AG08396 (cell line): ENCODE data around the gene ZBED4.

Source experiments
- DNase-seq: peaks from one replicate; pipeline ENCODE4 v3.0.0; 2012; ENCODE audit warnings: low spot score, mixed read lengths

The ZBED4 gene

DNA sequence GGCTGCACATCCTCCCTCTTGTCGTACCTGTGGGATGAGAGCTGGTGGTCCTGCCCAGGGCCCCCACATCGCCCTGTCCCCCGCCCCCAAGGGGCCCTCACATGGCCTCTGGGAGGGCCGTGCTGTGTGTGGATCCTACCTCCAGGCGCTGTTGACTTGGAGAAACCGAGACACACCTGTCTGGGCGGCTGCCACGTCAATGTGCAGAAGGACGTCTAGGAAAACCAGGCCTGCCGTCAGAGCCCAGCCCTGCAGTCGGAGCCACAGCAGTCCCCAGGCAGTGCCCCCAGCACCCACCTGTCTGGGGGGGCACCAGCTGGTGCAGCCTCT, 50.4 kb downstream of the ZBED4 start:
- no peak for DNase-seq

DNA sequence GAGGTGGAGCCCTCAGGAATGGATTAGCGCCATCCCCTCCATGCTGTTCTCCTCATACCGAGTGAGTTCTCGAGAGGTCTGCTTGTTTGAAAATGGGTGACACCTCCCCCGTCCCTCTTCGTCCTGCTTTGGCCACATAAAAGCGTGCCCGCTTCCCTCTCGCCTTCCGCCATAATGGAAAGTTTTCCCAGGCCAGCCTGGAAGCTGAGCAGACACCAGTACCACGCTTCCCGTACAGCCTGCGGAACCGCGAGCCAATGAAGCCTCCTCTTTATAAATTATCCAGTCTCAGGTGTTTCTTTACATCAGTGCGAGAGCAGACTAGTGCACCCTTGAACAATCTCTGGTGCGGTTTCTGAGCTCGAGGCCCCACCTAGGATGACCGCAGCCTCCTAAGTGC, 51.8 kb downstream of the ZBED4 start:
- DNase-seq: no peak

DNA sequence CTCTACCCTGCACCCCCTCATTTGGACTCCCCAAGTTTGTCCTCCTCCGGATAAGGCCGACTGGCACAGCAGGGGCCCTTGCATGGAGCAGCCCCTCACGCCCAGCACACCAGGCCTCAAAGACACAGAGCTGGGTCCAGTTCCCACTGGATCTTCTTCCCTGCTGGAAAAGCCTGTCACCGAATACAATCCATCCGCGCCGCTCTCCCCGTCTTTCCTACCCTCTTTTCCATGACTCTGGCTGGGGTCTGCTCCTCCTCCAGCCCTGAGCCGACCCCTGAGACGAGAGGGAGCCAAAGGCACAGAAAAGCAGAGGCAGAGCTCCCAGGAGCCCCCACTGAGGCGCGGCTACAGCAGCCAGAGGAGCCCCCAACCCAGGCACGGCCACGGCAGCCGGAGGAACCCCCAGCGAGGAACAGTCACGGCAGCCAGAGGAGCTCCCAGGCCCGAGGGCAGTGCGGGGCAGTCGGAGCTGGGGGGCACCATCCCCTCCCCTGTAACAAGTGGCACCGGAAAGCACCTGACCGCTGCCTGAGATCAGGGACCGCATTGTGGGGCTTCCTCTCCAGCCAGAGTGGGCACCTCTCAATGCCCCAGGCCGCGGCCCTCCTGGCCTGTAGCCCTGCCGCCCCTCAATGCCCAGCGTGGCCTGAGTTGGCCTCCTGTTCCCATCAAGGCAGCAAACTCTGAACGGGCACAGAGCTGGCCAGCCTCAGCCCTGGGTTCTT, 52.6 kb downstream of the ZBED4 start:
- no peak for DNase-seq

DNA sequence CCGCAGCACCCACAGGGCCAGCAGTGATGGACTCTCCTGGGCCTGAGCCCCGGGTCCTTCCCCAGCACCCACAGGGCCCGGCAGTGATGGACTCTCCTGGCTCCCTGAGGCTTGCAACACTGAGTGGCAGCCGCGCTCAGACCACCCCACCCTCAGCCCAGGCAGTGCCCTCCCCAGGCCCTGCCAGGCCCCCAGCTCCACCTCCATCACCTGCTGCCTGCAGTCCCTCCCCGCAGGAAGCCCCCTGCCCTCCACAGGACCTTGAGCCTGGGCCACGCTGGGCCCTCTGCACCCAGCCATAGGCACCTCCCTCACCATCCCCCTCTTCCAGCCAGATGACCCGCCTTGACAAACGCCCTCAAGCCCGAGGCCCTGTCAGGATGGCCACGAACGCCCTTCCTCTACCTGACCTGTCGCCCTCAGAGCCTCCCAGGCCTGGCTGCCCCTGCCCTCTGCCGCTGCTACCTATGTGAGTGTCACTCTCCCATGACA, 53.2 kb downstream of the ZBED4 start:
- no peak for DNase-seq

DNA sequence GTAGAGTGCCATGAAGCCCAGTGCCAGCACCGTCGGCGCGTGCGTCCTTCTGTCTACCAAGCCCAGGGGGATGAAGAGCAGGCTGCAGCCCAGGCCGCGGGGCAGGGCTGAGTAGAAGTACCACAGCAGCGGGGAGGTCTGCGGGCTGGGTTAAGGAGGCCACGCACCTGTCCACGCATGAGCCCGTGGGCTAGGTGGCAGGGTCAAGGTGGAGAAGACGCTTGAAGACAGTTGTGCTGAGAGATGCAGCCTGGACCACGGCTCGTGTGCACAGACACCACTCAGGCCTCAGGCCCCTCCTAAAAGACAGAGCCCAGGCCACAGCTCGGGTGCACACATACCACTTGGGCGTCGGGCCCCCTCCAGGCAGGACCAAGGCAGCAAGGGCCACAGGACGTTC, 54.2 kb downstream of the ZBED4 start:
- DNase-seq: no peak

DNA sequence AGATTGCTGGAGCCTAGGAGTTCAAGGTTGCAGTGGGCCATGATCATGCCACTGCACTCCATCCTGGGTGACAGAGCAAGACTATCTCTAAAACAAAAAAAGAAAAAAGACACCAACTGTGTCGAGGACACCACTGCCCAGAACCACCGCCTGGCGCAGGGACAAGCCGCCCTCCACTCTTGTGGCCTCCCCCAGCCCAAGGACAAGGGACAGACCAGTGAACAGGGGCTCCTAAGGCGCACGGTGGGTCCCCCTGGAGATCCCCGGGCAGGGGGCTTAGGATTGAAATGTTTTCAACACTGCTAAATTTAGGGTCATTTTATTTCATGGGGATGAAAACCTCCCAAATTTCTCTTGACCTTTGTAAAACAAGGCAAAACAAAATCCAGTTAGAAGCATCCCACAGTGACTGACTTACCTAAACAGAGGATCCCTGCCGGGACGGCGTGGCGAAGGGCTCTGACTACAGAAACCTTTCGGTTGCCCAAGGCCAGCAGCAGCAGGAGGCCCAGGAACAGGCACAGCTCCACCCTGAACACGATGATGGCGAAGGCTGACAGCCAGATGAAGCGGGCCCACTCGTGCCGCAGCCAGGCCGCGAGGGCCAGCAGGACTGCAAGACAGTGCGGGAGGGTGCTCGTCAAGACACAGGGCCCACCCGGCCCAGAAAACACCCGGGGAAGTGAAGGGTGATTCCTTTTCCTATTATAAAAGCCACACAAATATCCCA, 56.0 kb downstream of the ZBED4 start:
- no peak for DNase-seq

DNA sequence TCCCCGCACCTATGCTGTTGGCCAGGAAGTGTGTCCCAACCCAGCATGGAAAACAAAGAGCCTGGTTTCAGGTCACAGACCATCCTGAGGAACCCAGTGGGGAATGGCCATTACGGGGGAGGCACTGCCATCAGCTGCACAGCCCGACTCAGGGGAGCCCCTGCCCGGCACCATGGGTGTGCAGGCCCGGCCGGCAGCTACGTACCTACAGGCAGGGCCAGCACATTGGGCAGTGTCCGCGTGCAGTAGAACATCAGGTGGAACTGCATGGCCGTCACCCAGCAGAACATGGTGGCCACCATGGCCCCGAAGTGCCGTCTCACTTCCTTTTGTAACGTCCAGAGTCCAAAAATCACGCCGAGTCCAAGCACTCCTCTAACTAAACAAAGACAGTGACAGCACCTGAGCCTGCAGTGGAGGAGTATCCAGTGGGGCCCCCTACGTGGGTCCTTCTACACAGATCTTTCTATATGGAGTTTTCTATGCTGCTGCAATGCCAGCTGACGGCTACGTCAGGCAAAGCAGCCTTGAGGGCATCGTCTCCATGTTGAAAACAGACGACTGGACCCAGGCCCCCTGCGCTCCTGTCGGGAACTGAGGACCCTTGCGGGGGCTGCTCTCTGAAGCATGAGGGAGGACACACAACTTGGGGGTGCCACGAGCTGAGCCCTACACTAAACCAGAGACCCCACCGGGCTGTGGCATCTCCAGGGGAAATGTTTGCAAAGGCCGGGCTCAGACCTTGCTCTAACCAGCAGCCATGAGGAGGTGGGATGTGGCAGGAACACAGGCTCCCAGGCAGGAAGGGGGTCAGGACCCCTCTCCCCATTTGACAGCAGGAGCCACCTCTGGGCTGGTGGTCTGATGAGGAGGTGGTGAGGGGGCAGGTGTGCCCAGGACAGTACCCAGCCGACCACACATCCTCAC, 56.8 kb downstream of the ZBED4 start:
- no peak for DNase-seq

DNA sequence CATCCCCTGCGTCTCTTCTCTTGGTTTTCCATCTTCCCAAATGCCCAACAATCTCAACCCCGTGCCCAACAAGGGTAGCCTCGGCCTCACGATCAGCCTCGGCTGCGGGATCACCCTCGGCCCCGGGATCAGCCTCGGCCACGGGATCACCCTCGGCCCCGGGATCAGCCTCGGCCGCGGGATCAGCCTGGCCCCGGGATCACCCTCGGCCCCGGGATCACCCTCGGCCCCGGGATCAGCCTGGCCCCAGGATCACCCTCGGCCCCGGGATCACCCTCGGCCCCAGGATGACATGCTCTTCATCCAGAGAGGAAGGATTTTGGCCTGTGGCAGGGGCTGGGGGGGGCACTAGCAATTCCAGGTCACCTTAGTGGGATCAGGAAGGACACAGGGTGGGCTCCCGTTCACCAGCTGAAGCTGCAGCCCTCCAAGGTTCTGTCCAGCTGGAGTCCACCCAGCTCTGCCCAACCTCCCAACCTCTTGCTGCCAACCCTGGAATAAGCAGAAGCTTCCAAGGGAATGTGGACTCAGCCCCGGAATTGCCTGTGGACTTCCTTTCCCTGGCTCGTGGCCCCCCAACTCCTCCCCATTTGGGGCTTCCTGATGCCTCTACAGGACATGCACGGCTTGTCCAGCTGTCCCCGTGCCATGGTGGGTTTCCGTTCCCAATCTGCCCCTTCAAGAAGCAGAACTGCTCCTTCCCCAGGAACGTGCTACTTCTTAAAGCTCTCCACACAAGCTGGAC, 58.4 kb downstream of the ZBED4 start:
- no peak for DNase-seq

DNA sequence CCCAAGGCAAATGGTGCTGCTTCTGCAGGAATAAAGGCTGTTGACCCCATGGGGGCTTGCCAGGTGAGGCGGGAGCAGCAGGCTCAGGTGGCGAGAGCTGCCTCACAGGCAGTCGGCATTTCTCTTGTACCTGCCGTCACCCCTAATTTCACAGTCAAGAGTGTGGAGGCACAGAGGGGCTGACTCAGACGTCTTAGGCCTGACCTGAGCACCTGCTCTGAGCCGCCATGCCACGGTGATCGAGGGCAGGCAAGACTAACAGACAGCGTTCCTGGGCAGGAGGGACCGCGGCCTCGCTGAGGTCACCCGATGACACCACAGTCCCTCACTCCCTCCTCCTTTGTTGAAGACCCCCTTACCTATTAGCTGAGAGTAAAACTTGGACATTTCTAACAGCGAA, 59.4 kb downstream of the ZBED4 start:
- no peak for DNase-seq

DNA sequence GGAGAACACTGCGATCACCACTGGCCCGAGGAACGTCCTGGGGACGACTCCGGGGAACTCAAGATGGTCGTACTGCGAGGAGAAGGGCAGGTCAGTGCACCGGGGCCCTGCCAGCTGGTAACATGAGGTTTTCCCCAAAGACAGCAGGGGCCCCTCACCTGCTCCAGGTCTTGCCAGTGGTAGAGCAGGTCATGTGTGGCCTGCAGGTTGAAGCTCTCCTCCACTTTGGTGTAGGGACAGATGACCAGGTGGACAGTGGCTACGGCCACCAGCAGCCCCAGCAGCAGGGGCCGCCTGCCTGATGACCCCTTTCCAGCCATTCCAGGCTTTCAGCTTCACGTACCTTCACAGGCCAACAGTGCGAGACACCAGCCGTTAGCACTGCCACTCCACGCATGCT, 59.8 kb downstream of the ZBED4 start:
- DNase-seq: no peak

DNA sequence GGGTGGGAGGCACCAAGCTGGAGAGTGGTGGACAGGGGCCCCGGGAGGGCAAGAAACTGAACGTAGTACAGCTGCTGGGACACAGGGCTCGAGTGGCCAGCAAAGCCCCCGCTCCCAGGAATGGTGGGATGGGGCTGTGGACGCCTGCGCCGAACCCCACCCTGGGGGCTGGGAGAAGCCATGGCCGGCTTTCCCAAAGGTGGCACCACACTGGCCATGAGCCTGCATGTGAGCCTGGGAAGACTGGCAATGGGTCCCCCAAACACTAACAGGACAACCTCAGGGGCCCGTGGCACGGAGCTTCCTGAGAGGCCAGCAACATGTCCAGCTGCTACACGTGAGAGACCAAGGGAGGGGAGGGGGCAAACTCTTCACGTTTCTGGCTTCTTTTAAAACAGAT, 60.6 kb downstream of the ZBED4 start:
- no peak for DNase-seq

DNA sequence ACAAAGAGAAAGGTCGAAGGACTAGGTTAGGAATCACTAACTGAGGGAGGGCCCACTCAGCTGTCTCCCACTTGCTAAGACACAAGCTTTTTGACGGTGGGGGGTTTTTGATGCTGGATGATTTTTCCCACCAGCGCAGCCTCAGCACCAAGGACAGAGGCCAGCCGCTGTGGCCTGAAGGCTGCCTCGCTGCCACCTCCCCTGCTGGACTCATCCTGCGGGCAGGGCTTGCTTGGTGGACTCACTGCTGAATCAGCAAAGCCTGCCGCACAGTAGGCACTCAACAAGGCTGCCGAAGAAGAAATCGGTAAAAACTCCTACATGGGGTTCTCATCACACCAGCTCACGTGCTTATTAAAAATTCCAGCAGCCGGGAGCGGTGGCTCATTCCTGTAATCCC, 62.0 kb downstream of the ZBED4 start:
- no peak for DNase-seq

DNA sequence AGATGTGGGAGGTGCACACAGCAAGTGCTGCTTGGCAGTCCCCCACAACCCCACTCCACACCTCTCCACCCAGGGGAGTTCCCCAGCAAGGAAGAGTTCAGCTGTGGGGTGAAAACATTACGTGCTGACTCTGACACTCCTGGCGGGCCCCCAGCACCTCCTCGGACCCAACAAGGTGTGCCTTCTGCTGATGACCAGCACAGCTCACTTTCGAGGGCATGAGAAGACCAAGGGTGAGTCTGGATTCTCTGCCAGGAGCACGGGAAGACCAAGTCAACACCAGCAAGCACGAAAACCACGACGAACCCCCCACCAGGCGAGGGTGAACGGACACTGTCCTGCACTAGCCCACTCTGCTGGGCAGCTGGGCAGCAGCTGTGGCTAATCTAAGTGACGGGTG, 63.2 kb downstream of the ZBED4 start:
- DNase-seq: no peak

DNA sequence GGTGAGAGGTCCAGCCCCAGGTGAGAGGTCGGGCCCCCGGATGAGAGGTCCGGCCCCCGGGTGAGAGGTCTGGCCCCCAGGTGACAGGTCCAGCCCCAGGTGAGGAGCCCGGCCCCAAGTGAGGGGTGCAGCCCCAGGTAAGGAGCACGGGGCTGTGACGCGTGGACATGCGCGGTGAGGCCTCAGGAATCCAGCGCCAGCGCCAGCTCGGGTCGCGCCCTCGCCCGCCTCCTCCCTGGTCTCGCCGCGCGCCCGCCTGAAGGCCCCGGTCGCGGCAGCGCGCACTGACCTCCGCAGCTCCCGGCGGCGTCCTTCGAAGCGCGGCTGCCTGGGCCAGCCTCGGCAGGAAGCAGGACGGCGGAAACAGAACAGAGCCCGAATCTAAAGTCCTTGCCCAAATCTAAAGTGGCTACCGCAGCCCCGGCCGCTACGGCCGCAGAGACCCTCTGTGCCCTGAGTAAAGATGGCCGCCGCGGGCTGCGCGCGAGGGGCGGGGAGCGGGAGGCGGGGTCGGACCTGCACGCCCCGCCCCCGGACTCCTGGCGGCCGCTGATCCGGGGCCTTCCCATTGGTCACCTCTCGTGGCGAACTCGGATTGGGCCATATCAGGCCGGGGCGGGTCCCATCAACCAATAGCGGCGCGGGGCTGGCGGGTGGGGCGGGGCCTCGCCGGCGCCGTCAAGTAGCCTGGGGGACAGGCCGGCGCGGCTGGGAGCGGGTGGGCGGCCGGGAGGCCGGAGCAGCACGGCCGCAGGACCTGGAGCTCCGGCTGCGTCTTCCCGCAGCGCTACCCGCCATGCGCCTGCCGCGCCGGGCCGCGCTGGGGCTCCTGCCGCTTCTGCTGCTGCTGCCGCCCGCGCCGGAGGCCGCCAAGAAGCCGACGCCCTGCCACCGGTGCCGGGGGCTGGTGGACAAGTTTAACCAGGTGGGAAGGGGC, 64.6 kb downstream of the ZBED4 start, which contains the start of the genes ALG12 and CRELD2:
ALG12 (minus strand) TSS at position 465 of the 937 bp plus-strand sequence. CDS start 4,673 bp downstream, outside the sequence.
CRELD2 (plus strand) TSS at position 661 of the 937 bp plus-strand sequence; CDS start at position 797, 136 bp downstream.
- DNase-seq: peak; percentile 100

DNA sequence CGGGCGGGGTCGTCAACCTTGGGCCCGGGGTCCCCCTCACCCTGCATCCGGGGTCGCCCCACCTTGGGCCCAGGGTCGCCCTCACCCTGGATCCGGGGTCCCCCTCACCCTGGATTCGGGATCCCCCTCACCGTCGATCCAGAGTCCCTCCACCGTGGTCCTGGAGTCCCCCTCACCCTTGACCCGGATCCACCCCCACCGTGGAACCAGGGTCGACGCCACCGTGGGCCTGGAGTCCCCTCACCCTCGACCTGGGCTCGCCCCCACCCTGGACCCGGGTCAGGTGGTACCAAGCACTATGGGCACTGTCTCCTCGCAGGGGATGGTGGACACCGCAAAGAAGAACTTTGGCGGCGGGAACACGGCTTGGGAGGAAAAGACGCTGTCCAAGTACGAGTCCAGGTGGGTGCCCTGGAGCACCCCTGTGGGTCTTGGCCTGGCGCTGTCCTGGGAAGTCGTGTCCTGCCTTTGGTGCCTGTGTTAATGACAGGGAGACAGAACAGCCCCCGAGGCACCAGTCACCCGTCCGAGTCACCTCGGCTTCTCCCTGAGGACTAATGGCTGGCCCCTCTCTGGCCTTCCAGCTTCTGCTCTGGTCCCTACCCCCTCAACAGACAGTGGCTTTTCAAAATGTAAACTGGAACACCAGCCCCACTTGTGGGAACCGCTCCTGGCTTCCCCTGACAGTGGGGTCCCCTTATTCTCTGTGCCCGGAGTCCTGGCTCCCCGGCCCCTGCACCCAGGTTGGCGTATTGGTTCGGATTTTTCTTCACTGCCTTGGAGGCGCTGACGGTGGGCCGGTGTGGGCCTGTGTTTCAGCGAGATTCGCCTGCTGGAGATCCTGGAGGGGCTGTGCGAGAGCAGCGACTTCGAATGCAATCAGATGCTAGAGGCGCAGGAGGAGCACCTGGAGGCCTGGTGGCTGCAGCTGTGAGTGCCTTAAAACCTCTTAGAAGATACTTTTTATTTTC, 65.6 kb downstream of the ZBED4 start:
- DNase-seq: no peak

DNA sequence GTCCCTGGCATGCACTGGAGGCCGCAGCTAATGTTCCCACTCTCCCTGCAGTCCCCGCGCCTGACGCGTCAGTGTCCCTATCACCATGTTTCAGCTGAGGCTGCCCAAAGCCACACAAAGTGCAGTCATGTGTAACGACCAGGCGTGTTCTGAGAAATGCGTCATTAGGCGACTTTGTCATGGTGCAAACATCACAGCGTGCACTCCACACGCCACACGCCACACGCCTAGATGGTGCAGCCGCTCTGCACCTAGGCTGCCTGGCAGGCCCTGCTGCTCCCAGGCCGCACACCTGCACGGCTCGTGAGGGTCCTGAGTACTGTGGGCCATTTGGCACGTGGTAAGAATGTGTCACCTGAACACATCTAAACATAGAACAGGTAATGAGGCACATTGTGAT, 67.2 kb downstream of the ZBED4 start:
- DNase-seq: no peak

DNA sequence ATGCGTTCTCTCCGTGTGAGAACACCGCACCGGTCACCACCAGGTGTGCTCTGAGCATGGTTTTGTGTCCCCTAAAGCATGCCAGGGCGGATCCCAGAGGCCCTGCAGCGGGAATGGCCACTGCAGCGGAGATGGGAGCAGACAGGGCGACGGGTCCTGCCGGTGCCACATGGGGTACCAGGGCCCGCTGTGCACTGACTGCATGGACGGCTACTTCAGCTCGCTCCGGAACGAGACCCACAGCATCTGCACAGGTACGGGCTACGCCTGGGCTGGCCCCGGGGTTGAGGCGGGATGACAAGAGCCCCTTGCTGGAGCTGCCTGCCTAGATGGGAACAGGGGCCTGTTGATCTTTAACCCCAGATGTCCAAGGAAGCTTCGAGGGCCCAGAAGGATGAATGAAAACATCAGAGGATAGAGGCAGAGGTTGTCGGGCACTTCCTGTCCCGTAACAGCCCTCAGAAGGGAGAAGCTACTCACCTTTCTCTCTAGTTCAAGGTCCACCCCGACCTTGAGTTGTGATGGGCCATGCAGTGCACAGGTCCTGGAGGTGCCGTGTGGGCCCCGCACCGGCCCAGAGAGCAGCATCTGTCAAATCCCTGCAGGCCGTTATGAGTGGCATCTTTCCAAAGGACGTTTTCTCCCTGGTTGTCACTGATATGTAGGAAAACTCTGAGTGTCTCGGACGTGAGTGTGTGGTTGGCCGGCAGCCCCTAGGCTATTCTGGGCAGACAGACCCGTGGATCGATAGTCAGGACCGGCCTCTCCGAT, 68.0 kb downstream of the ZBED4 start:
- no peak for DNase-seq

DNA sequence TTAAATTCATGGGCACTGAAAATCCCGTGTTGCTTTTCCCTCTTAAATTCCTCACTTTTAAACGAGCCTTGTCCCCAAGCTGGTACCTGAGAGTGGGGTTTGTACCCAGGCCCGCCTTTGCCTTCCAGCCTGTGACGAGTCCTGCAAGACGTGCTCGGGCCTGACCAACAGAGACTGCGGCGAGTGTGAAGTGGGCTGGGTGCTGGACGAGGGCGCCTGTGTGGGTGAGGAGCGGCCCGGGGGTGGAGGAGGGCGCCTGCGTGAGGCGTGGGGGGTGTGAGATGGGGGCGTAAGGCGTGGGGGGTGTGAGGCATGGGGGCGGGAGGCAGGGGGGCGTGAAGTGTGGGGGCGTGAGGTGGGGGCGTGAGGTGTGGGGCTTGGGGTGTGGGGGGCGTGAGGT, 68.8 kb downstream of the ZBED4 start:
- no peak for DNase-seq

DNA sequence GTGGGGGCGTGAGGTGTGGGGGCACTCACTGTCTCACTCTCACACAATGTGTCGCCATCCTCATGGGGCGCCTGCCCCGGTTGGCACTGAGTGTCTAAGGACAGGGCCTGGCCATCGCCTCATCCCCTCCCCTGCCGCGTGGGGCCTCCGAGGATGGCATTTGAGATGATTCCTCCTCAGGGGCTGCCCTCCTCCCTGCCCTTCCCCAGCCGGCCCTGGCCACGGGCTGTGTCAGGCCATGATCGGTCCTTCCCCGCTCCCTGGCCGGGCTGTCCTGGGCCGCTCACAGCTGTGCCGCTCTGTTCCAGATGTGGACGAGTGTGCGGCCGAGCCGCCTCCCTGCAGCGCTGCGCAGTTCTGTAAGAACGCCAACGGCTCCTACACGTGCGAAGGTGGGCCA, 69.3 kb downstream of the ZBED4 start:
- no peak for DNase-seq
